AG09319 (cell line): ENCODE results near the gene CHSY1.

Source experiments
- DNase-seq: peaks from one replicate; pipeline ENCODE4 v3.0.0-alpha.2; 2010; ENCODE audit warnings: low read depth; ENCODE audit errors: extremely low read depth
- TF ChIP-seq, protein P1 (sequence below): IDR thresholded peaks from 2 replicates; pipeline ENCODE4 v1.5.1; 2011; ENCODE audit warnings: low read depth, mild to moderate bottlenecking, inconsistent platforms, low read length, moderate library complexity

The CHSY1 gene

GRCh38 chr15:101157721-101158120 is 94.1 kb downstream of the CHSY1 start:
- no peak for DNase-seq
- TF ChIP-seq, protein P1, sequence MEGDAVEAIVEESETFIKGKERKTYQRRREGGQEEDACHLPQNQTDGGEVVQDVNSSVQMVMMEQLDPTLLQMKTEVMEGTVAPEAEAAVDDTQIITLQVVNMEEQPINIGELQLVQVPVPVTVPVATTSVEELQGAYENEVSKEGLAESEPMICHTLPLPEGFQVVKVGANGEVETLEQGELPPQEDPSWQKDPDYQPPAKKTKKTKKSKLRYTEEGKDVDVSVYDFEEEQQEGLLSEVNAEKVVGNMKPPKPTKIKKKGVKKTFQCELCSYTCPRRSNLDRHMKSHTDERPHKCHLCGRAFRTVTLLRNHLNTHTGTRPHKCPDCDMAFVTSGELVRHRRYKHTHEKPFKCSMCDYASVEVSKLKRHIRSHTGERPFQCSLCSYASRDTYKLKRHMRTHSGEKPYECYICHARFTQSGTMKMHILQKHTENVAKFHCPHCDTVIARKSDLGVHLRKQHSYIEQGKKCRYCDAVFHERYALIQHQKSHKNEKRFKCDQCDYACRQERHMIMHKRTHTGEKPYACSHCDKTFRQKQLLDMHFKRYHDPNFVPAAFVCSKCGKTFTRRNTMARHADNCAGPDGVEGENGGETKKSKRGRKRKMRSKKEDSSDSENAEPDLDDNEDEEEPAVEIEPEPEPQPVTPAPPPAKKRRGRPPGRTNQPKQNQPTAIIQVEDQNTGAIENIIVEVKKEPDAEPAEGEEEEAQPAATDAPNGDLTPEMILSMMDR: no peak

DNA sequence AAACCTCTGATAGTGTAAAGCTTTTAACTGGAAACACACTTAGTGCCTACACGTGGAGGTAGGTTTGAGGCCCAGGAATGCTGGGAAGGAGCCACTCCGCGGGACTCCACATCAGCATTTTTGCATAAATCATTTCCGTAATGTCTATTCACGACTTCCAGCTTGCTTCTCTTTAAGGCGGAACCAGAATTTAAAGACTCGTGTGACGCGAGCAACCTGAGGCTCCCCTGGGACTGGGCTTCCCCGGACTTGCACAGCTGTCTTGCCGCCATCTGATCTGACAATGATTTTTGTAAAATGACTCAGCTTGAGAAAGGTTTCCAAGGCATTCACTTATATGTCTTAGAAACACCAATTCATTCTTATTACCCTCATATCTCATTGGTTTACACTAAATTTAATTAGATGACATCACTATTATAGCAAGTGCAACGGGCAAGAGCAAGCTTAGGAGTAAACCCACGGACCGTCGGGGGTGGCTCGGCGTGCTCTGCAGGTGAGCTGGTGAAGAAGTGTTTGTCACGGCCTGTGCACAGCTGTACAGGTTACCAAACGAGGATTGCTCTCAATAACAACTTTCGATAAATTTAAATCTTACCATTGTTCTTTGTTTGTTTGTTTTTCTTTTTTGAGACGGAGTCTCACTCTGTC is 95.2 kb downstream of the CHSY1 start:
- DNase-seq: no peak

GRCh38 chr15:101156061-101156460 is 95.8 kb downstream of the CHSY1 start:
- TF ChIP-seq, protein P1: no peak

More for the DNA sequence above, 95.2 kb downstream of the CHSY1 start:
- TF ChIP-seq, protein P1: no peak

GRCh38 chr15:101153801-101154656 is 97.8 kb downstream of the CHSY1 start:
- no peak for DNase-seq
- TF ChIP-seq, protein P1: no peak

More at GRCh38 chr15:101156061-101156460, 95.8 kb downstream of the CHSY1 start:
- DNase-seq: no peak

DNA sequence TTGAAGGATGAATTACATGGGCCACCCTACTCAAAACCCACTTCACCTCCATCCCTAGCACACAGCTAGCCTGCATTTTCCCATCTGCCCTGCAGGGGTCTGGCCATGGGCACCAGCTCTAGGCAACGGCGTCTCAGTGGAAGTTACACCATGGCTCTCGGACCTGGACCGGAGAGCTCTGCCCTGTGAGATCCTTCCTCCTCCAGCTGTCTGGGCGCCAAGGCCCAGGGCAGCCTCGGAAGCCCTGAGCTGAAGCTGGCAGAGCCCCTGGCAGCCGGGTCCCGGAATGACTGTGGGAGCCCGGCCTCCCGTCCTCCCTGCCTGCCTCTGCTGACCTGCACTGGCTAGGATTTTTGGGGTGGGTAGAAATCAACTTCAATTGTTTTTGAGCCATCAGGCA is 98.9 kb downstream of the CHSY1 start:
- TF ChIP-seq, protein P1: peak; percentile 24
- DNase-seq: no peak

GRCh38 chr15:101151288-101151687 is 100.6 kb downstream of the CHSY1 start:
- no peak for DNase-seq
- TF ChIP-seq, protein P1: no peak

DNA sequence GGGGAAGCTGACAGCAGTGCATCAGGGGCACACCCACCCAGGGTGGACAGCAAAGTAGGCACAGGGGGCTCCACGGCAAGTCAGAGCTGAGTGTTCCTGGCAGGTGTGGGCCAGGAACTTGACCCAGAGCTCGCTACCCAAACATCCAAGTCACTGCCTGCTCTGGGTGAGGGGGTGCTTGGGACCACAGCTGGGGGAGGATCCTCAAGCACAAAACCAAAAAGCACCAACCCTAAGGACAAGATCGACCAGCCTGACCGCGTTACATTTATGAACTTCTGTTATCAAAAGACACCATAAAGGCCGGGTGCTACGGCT is 101.2 kb downstream of the CHSY1 start:
- TF ChIP-seq, protein P1: no peak
- no peak for DNase-seq
